NCI-H748 (cell line): ENCODE data around the gene STOML2.

Experiments
- DNase-seq: peaks from one replicate; lab custom pipeline; 2025; ENCODE audit not compliant: unreplicated experiment; lab: John Stamatoyannopoulos, UW

STOML2 gene

GRCh38 chr9:35073279-35073612 lies 29.7 kb downstream of the STOML2 start:
- DNase-seq, result no peak

GRCh38 chr9:35072461-35073278 lies 30.3 kb downstream of the STOML2 start, which contains the start of gene VCP:
Gene VCP, minus strand, starts transcription at chr9:35072625. Its CDS starts 272 bp downstream, at chr9:35072353.
- peak; percentile 100 for DNase-seq

GRCh38 chr9:35071814-35072460 lies 31.0 kb downstream of the STOML2 start:
- DNase-seq, result peak; percentile 90

- DNase-seq, result no peak
These were observed 31.8 kb downstream of the STOML2 start for GRCh38 chr9:35070823-35071813.

GRCh38 chr9:35069020-35069419 lies 33.9 kb downstream of the STOML2 start:
- no peak for DNase-seq

- no peak for DNase-seq
These were observed 35.9 kb downstream of the STOML2 start for GRCh38 chr9:35067056-35067455.

- no peak for DNase-seq
These were observed 42.3 kb downstream of the STOML2 start for GRCh38 chr9:35060548-35061207.

- no peak for DNase-seq
These were observed 43.5 kb downstream of the STOML2 start for GRCh38 chr9:35059438-35059837.

GRCh38 chr9:35057271-35057620 lies 45.7 kb downstream of the STOML2 start:
- DNase-seq, result no peak

- DNase-seq, result no peak
These were observed 46.2 kb downstream of the STOML2 start for GRCh38 chr9:35056571-35057270.

GRCh38 chr9:35054871-35055644 lies 47.9 kb downstream of the STOML2 start:
- no peak for DNase-seq

- no peak for DNase-seq
These were observed 48.6 kb downstream of the STOML2 start for GRCh38 chr9:35054185-35054835.

- peak; percentile 46 for DNase-seq
These were observed 51.6 kb downstream of the STOML2 start for GRCh38 chr9:35051069-35051967.
